ENCODE measurements around the gene CBR1.

- no peak for TF ChIP-seq SUZ12 (IDR thresholded peaks at IDR 0.05; ENCODE audit: extremely low read depth, insufficient read depth, insufficient read length)
- TF ChIP-seq ZNF274 (IDR thresholded peaks at IDR 0.05; ENCODE audit: low read depth, low read length), result no peak
Measured at GRCh38 chr21:36023092-36023480, 46.7 kb upstream of the CBR1 start.
